NCI-H187 treated with DMSO at 0.1 percent for 48 hours (cell line): ENCODE measurements around the gene KMT2B.
"Not testable (repeated sequence)": the region's sequence is repeated elsewhere in the genome, so short reads cannot be mapped to it uniquely, and the experiment has no call there.

Experiments
- DNase-seq: peaks from one replicate; lab custom pipeline; 2025; lab: John Stamatoyannopoulos, UW

Gene KMT2B

GRCh38 chr19:35756377-35757230 is 38.8 kb downstream of the KMT2B start, which contains the start of gene HSPB6:
HSPB6 (minus strand) TSS chr19:35757029; CDS start chr19:35757008, 21 bp downstream.
- DNase-seq: no peak

- DNase-seq: no peak
Measured at GRCh38 chr19:35757231-35757748, 39.5 kb downstream of the KMT2B start.

GRCh38 chr19:35757749-35758608 is 40.2 kb downstream of the KMT2B start, which contains the start of gene PROSER3:
PROSER3 (plus strand) TSS chr19:35758176; CDS start chr19:35758216, 40 bp downstream.
- peak; percentile 98 for DNase-seq

- DNase-seq: no peak
Measured at GRCh38 chr19:35759697-35760096, 41.9 kb downstream of the KMT2B start.

GRCh38 chr19:35760711-35761349 is 43.0 kb downstream of the KMT2B start:
- no peak for DNase-seq

GRCh38 chr19:35764432-35765315 is 46.9 kb downstream of the KMT2B start:
- DNase-seq: no peak

- no peak for DNase-seq
Measured at GRCh38 chr19:35766571-35767104, 48.8 kb downstream of the KMT2B start.

- DNase-seq: no peak
Measured at GRCh38 chr19:35767288-35768081, 49.7 kb downstream of the KMT2B start.

GRCh38 chr19:35768082-35768421 is 50.2 kb downstream of the KMT2B start:
- DNase-seq: no peak

- DNase-seq: not testable (repeated sequence)
Measured at GRCh38 chr19:35772362-35772761, 54.6 kb downstream of the KMT2B start.

GRCh38 chr19:35773020-35773806 is 55.4 kb downstream of the KMT2B start:
- no peak for DNase-seq

GRCh38 chr19:35774274-35775045 is 56.7 kb downstream of the KMT2B start:
- DNase-seq: no peak

GRCh38 chr19:35775046-35775297 is 57.2 kb downstream of the KMT2B start:
- DNase-seq: no peak

- DNase-seq: peak; percentile 90
Measured at GRCh38 chr19:35775298-35776101, 57.7 kb downstream of the KMT2B start, which contains the start of gene ARHGAP33. ARHGAP33 (plus strand) TSS chr19:35775564; CDS start chr19:35775659, 95 bp downstream.

- DNase-seq: no peak
Measured at GRCh38 chr19:35776102-35776788, 58.4 kb downstream of the KMT2B start.

- no peak for DNase-seq
Measured at GRCh38 chr19:35777086-35777841, 59.5 kb downstream of the KMT2B start.
